GM23248 (cell line): Measurements from ENCODE around the gene CST5. TPM values are rescaled to one million over a fixed set of nuclear protein-coding genes. Genes with fewer than 3 reads are reported as not detected.

Source experiments
- DNase-seq: peaks from one replicate; pipeline ENCODE4 v3.0.0-alpha.2; 2015
- H2AFZ ChIP-seq: fragments of 200-600 bp; sonication (generic); 2 replicates; pipeline ENCODE4 v1.6.1; 2016; ENCODE audit warnings: antibody characterized with exemption
- H3F3A ChIP-seq: fragments of 200-600 bp; sonication (generic); 2 replicates; pipeline ENCODE4 v1.6.1; 2016; ENCODE audit warnings: mild to moderate bottlenecking, antibody characterized with exemption, mixed run types; ENCODE audit not compliant: insufficient read depth
- H3K27ac ChIP-seq: fragments of 200-600 bp; sonication (generic); 2 replicates; pipeline ENCODE4 v1.5.1; 2016; ENCODE audit warnings: mild to moderate bottlenecking
- H3K27me3 ChIP-seq: fragments of 200-600 bp; sonication (generic); replicated peaks from 2 replicates; pipeline ENCODE4 v1.6.1; 2016; ENCODE audit warnings: mild to moderate bottlenecking; ENCODE audit not compliant: insufficient read depth
- H3K36me3 ChIP-seq: fragments of 200-600 bp; sonication (generic); 2 replicates; pipeline ENCODE4 v1.6.1; 2016; ENCODE audit warnings: low read depth, mild to moderate bottlenecking
- H3K4me1 ChIP-seq: fragments of 200-600 bp; sonication (generic); 2 replicates; pipeline ENCODE4 v1.6.1; 2016; ENCODE audit warnings: mild to moderate bottlenecking; ENCODE audit not compliant: insufficient read depth
- H3K4me2 ChIP-seq: fragments of 200-600 bp; sonication (generic); one replicate; pipeline ENCODE4 v1.6.1; 2016; ENCODE audit warnings: mild to moderate bottlenecking; ENCODE audit not compliant: unreplicated experiment
- H3K4me3 ChIP-seq: fragments of 200-600 bp; sonication (generic); 2 replicates; pipeline ENCODE4 v1.5.1; 2016; ENCODE audit warnings: mild to moderate bottlenecking
- H3K79me2 ChIP-seq: fragments of 200-600 bp; sonication (generic); 2 replicates; pipeline ENCODE4 v1.6.1; 2016; ENCODE audit warnings: mild to moderate bottlenecking; ENCODE audit not compliant: insufficient read depth
- H3K9ac ChIP-seq: fragments of 200-600 bp; sonication (generic); 2 replicates; pipeline ENCODE4 v1.6.1; 2016; ENCODE audit warnings: mild to moderate bottlenecking
- H3K9me2 ChIP-seq: fragments of 200-600 bp; sonication (generic); 2 replicates; pipeline ENCODE4 v1.6.1; 2016; ENCODE audit warnings: mixed run types, mild to moderate bottlenecking, moderate library complexity; ENCODE audit not compliant: insufficient read depth
- H3K9me3 ChIP-seq: fragments of 200-600 bp; sonication (generic); one replicate; pipeline ENCODE4 v1.6.1; 2017; ENCODE audit warnings: low read depth
- H4K20me1 ChIP-seq: fragments of 200-600 bp; sonication (generic); 2 replicates; pipeline ENCODE4 v1.6.0; 2016; ENCODE audit not compliant: insufficient read depth
- EZH2 ChIP-seq: fragments of 200-600 bp; sonication (generic); IDR thresholded peaks from 2 replicates; pipeline ENCODE4 v1.6.1; 2018; ENCODE audit warnings: antibody characterized with exemption, mild to moderate bottlenecking; ENCODE audit not compliant: insufficient read depth, poor library complexity, severe bottlenecking
- EZH2phosphoT487 ChIP-seq: fragments of 200-600 bp; sonication (generic); IDR thresholded peaks from 2 replicates; pipeline ENCODE4 v1.6.1; 2018; ENCODE audit warnings: antibody characterized with exemption, moderate library complexity, mild to moderate bottlenecking, low read depth; ENCODE audit not compliant: insufficient read depth
- WGBS, 2 experiments: methylation state at CpG; one replicate each; pipeline ENCODE4 v1.1.6; 2015 to 2017; ENCODE audit warnings: low lambda C conversion rate in 2 of 2, low coverage in 1 of 2; ENCODE audit errors: missing lambda C conversion rate in 2 of 2; 5-methylcytosine and 5-hydroxymethylcytosine counted together
- in situ Hi-C: fragments of 300-500 bp; cut with MboI; formaldehyde crosslinking; loops from 2 replicates; pipeline ENCODE4 v1.15.0; 2020
- polyA plus RNA-seq: library from polyadenylated mRNA; unstranded; fragments of >200 nt; fragmentation: Nextera tagmentation; extraction: Ambion mirVana; gene quantifications from 2 replicates; pipeline ENCODE4 v1.2.1, GENCODE V29; 2016
- total RNA-seq: library from RNA; depleted of rRNA; stranded (reverse); fragments of >200 nt; shearing (Covaris generic); gene quantifications from 2 replicates; pipeline ENCODE4 v1.2.3, GENCODE V29; 2014; rRNA removed

CST5 gene
- total RNA-seq (not detected in 2 replicates), polyA plus RNA-seq (not detected in 2 replicates)

GRCh38 chr20:23879328-23879798 lies at the start of gene CST5:
Gene CST5 (minus strand): TSS chr20:23879748. CDS start chr20:23879676, 72 bp downstream.
- no peak for DNase-seq
- H4K20me1 ChIP-seq: no peaks in the 10 kb centered on the region
- H3K79me2 ChIP-seq: no peaks in the 10 kb centered on the region
- no peaks in the 10 kb centered on the region for H3K9me3 ChIP-seq
- H2AFZ ChIP-seq: no peak within 1 kb of the TSS
- WGBS, 2 experiments: 58 to 68% methylated on average over 7 of the region's 7 CpGs
- H3K4me1 ChIP-seq: no peaks in the 10 kb centered on the region
- H3F3A ChIP-seq: no peaks in the 10 kb centered on the region
- H3K36me3 ChIP-seq: no peaks in the 10 kb centered on the region
- in situ Hi-C loops: no loop called here
- H3K4me2 ChIP-seq: no peak within 1 kb of the TSS
- no peak within 1 kb of the TSS for H3K27ac ChIP-seq
- TF ChIP-seq EZH2 (no peak), EZH2phosphoT487 (no peak)
- H3K9ac ChIP-seq: no peak within 1 kb of the TSS
- H3K9me2 ChIP-seq: no peaks in the 10 kb centered on the region
- H3K4me3 ChIP-seq: no peak within 1 kb of the TSS
- no peaks in the 10 kb centered on the region for H3K27me3 ChIP-seq

GRCh38 chr20:23928788-23929187 lies 49.2 kb upstream of the CST5 start:
- H3K27me3 ChIP-seq: peaks cover 6% of the 10 kb centered on the region; the same call in 1 of the 2 replicates
- TF ChIP-seq EZH2phosphoT487 (no peak), EZH2 (no peak)
- no peaks in the 10 kb centered on the region for H3K36me3 ChIP-seq
- H3K9ac ChIP-seq: no peak overlapping the region
- no peaks in the 10 kb centered on the region for H3K9me3 ChIP-seq
- H3K27ac ChIP-seq: no peak overlapping the region
- H3F3A ChIP-seq: 0 out of 2 replicates have a peak, but pooled peaks cover 4% of the 10 kb centered on the region
- H2AFZ ChIP-seq: no peak overlapping the region
- WGBS, 2 experiments: 38 to 40% methylated on average over 10 of the region's 10 CpGs
- no peak overlapping the region for H3K4me3 ChIP-seq
- in situ Hi-C loops: no loop called here
- H4K20me1 ChIP-seq: no peaks in the 10 kb centered on the region
- no peaks in the 10 kb centered on the region for H3K9me2 ChIP-seq
- no peaks in the 10 kb centered on the region for H3K79me2 ChIP-seq
- no peak overlapping the region for H3K4me2 ChIP-seq
- no peak for DNase-seq
- H3K4me1 ChIP-seq: no peaks in the 10 kb centered on the region

- Histone ChIP-seq H3F3A (0 out of 2 replicates have a peak, but pooled peaks cover 4% of the 10 kb centered on the region), H3K36me3 (no peaks in the 10 kb centered on the region), H2AFZ (no peak overlapping the region), H3K9ac (no peak overlapping the region), H3K4me2 (no peak overlapping the region), H4K20me1 (no peaks in the 10 kb centered on the region), H3K27ac (no peak overlapping the region), H3K4me1 (no peaks in the 10 kb centered on the region), H3K9me3 (no peaks in the 10 kb centered on the region), H3K79me2 (no peaks in the 10 kb centered on the region), H3K4me3 (no peak overlapping the region), H3K9me2 (no peaks in the 10 kb centered on the region), H3K27me3 (0 out of 2 replicates have a peak, but pooled peaks cover 4% of the 10 kb centered on the region)
- TF ChIP-seq EZH2: no peak
- no peak for TF ChIP-seq EZH2phosphoT487
- DNase-seq: no peak
- WGBS, 2 experiments: 61 to 64% methylated on average over 9 of the region's 9 CpGs
- in situ Hi-C loops: no loop called here
These were observed 48.8 kb upstream of the CST5 start for GRCh38 chr20:23928353-23928752.

GRCh38 chr20:23926944-23927872 lies 47.7 kb upstream of the CST5 start:
- no peak overlapping the region for H3K27ac ChIP-seq
- no peak overlapping the region for H3K4me3 ChIP-seq
- WGBS, 2 experiments: 9 to 13% methylated on average over 3 of the region's 3 CpGs
- 0 out of 2 replicates have a peak, but pooled peaks cover 8% of the 10 kb centered on the region for H3K27me3 ChIP-seq
- no peak overlapping the region for H2AFZ ChIP-seq
- DNase-seq: peak; percentile 60
- no peak overlapping the region for H3K4me2 ChIP-seq
- no peaks in the 10 kb centered on the region for H4K20me1 ChIP-seq
- H3K36me3 ChIP-seq: no peaks in the 10 kb centered on the region
- TF ChIP-seq EZH2 (no peak), EZH2phosphoT487 (no peak)
- H3K4me1 ChIP-seq: no peaks in the 10 kb centered on the region
- H3F3A ChIP-seq: 0 out of 2 replicates have a peak, but pooled peaks cover 4% of the 10 kb centered on the region
- in situ Hi-C loops: no loop called here
- no peaks in the 10 kb centered on the region for H3K9me2 ChIP-seq
- no peak overlapping the region for H3K9ac ChIP-seq
- H3K9me3 ChIP-seq: no peaks in the 10 kb centered on the region
- no peaks in the 10 kb centered on the region for H3K79me2 ChIP-seq
